HG03196 (cell line): ENCODE measurements around the gene CA6.
"Not testable (repeated sequence)": the region's sequence is repeated elsewhere in the genome, so short reads cannot be mapped to it uniquely, and the experiment has no call there.

Experiments
- ATAC-seq: cut with Tn5 transposase; IDR thresholded peaks from one replicate; pipeline ENCODE4 v1.9.1; 2021; ENCODE audit not compliant: unreplicated experiment

The CA6 gene

GRCh38 chr1:9004031-9004699 is 58.5 kb downstream of the CA6 start:
- ATAC-seq = no peak

- ATAC-seq = peak; percentile 53
Observed at GRCh38 chr1:9004700-9005394, 59.2 kb downstream of the CA6 start.

- no peak for ATAC-seq
Observed at GRCh38 chr1:9005395-9005708, 59.7 kb downstream of the CA6 start.

- no peak for ATAC-seq
Observed at GRCh38 chr1:9006956-9007615, 61.4 kb downstream of the CA6 start.

GRCh38 chr1:9008236-9008635 is 62.6 kb downstream of the CA6 start:
- no peak for ATAC-seq

- no peak for ATAC-seq
Observed at GRCh38 chr1:9009438-9010370, 64.0 kb downstream of the CA6 start.

GRCh38 chr1:9010781-9011323 is 65.2 kb downstream of the CA6 start:
- ATAC-seq = peak; percentile 58

- ATAC-seq = no peak
Observed at GRCh38 chr1:9013819-9014218, 68.2 kb downstream of the CA6 start.

- ATAC-seq = no peak
Observed at GRCh38 chr1:9014475-9015375, 69.1 kb downstream of the CA6 start.

GRCh38 chr1:9016455-9016854 is 70.8 kb downstream of the CA6 start:
- no peak for ATAC-seq

GRCh38 chr1:9018333-9018732 is 72.7 kb downstream of the CA6 start:
- no peak for ATAC-seq

- ATAC-seq = no peak
Observed at GRCh38 chr1:9019896-9020295, 74.2 kb downstream of the CA6 start.

- ATAC-seq = no peak
Observed at GRCh38 chr1:9020305-9020704, 74.6 kb downstream of the CA6 start.

GRCh38 chr1:9022026-9022738 is 76.5 kb downstream of the CA6 start:
- not testable (repeated sequence) for ATAC-seq

GRCh38 chr1:9022773-9023172 is 77.1 kb downstream of the CA6 start:
- ATAC-seq = no peak
